HTR-8/SVneo (cell line): ENCODE results near the gene FRY.

ENCODE experiments used
- DNase-seq: peaks from one replicate; pipeline ENCODE4 v3.0.0; 2011; ENCODE audit warnings: low spot score, mixed read lengths; ENCODE audit not compliant: insufficient read length
- FAIRE-seq: peaks from 2 replicates; lab custom pipeline; 2011; peaks lifted over from hg19 to GRCh38; lab: Jason Lieb, UNC

The FRY gene

DNA sequence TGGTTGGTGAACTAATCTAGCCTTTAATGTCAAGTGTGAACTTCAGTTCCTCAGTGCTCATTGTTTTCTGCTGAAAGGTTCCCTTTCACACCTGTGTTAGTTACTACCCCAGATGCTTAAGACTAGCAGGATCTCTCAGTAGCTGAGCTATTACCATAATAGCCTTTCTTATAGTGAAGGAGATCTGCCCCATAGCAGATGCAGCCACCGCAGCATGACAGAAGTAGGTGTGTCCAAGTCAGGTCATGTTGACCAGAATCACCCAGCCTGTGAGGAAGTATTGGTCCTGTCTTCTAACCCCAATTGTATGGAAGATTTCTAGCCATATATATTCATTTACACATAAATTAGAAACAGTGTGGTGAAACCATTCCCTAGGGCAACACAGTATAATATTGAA, 246.3 kb downstream of the FRY start:
- FAIRE-seq (no peak), DNase-seq (no peak)

DNA sequence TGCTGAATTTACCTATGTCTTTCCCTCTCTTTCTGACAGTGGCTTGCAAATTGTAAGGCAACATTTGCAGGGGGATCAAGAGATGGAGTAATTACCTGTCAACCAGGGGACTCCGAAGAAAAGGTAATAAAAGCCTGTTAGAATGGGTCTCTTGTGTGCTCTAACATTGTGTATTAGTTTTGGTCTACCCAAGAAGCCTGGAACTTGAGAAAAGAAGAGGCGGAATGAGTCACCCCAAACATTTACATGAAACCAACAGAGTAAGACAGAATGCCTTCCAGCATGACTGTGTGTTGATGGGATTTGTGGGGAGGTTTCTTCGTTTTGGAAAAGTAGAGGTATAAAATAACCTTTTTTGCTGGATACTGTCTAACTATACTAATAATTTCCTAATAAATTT, 246.9 kb downstream of the FRY start:
- FAIRE-seq (no peak), DNase-seq (no peak)

DNA sequence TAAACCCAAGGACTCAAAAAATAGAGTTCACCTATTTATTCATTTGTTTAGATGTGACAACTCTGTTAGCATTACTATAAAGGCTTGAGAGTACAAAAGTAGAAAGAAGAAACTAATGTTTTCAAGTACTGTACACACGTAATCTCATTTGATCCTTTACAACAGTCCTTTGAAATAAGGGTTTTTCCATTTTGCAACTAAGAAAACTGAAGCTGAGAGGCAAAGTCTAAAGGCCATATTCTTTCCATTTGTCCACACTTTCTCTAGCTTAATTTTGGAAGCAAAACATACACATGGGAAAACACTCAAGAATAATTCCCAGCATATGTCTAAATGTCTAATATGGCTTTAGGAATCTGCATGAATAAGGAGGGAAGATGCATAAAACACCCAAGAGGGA, 249.5 kb downstream of the FRY start:
- DNase-seq: no peak
- FAIRE-seq: no peak

DNA sequence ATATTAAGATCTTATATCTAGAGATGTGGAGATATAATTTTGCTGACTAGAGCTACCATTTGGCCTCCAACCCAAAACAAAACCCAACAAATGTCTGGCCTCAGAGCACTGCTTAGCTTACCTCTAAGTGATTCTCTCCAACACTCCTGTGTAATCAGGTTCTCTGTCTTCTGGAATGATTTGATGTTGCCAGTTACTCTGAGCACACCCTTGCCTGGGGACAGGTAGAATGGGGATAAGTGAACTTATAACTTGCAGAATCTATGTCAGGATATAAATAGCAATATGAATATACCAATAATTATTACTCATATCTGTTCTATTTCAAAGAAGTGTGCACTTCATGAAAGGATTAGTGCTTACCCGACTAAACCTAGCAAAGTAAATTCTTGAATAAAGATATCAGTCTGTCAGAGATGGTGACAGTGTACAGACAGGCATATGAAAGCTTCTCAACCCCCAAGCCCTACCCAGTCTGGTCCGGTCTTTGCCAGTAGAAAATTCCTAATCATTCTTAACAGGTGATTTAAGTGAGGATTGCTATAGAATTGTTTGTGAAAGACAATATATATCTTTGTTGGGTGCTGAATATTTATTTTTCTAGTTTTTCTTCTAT, 250.6 kb downstream of the FRY start:
- FAIRE-seq (no peak), DNase-seq (no peak)

DNA sequence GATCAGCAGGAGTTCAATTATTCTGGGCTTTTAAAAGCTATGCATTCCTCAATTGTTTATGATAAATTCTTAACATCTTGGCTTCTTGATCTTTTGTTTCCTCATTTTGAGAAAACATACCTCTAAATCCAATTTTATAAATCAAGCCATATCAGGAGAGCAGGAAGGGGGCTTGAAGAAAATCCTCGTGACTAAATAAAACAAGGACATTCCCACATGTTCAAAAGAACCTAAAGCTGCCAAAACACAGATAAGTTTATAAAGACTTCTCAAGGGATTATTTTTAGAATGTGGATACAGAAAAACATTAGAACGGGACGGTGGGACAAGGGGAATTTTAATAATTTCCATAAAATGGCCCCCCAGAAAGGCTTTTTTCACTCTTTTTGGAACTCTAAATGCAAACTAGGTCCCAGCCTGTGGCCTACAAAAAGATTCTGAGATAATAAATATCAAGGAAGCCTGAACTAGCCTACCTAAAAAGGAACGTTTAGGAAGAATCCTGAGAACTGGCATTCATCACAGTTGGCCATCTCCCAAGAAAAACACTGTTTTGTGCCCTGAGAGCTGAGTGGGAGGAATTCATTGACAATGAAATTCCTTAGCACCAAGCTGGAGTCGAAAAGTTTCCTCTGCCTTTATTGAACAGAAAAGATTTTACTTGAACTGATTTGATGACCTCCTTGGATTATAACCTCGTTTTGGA, 253.5 kb downstream of the FRY start:
- peak; percentile 3 for DNase-seq
- no peak for FAIRE-seq

DNA sequence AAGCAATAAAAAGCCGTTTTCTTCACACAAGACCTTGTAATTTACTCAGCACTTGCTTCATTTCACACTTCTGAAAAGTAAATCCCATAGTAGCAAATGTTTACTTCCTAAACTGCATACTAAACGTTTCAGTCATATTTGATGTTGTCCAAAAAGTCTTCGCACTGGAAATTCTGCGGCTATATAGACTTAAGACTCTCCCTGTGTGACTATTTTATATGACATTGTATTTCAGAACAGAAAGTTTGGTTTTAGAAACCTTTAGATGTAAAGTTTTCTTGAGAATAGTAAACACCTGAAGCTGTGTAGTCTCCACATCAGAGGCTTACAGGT, 254.0 kb downstream of the FRY start:
- no peak for FAIRE-seq

DNA sequence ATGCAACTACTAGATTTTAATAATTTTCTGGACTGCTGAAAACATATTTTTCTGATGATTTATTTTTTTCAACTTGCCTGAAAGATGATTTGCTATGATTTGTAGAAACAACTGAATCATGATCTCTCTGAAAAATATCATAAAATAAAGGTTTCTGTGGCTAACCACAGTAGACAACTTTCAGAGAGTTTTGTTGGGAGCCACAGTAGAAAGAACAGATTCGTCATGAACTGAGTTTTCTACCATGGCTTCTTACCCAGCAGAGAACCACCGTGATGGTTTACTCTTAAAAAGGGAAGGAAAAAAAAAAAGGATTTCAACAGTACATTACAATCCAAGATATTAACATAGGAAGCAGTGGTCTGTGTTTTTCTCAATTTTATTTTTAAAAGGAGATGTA, 265.6 kb downstream of the FRY start:
- DNase-seq (no peak), FAIRE-seq (no peak)

More for the DNA sequence above, 254.0 kb downstream of the FRY start:
- no peak for DNase-seq

DNA sequence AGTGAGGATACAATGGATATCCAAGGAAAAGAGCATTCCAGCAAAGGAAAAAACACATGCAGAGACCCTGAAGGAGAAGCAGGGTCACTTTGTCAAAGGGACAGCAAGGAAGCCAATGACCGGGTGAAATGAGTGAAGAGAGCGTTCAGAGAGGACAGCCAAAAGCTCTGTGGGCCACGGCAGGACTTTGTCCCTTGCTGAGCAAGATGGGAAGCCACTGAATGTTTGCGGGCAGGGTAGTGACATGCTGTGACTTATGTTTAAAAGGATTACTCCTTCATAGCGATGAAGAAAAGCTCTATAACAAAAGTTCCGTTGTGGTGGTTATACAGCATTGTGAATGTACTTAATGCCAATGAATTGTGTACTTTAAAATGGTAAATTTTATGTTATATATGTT, 267.1 kb downstream of the FRY start:
- no peak for FAIRE-seq
- DNase-seq: no peak

DNA sequence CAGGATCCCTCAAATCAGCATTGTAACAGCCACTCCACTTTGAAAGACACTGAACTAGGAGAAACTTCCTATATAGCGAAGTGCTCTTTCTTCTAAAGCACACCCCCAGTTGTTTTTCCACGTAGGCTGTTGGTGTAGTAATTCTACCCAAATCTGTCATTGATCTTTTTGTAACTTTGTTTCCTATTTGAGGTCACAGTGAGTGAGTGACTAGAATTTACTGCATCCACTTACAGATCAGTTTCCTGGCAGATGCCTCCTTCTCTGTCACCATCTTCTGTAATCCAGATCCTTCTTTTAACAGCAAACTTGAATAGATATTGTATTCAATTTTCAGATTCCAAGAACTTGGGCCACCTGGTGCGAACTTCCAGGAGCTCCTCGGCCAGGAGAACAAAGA, 268.3 kb downstream of the FRY start:
- FAIRE-seq: no peak

DNA sequence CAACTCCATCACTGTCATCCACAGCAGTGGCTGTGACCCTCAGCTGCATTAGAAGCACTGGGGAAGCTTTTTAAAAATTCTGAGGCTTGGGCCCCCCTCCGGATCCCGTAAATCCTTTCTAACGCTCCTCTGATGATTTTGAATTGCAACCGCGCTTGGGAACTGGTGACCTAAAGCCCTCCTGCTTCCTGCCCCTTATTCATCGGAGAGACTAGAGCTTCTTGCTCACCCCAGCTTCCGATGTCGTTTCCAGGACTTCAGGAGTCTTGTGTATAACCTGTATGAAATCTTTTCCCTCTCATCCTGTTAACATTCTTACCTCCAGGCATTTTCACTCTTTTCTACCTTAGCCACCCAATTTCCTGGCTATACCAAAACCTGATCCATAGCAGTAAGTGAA, 268.8 kb downstream of the FRY start:
- DNase-seq: no peak
- no peak for FAIRE-seq

More for the DNA sequence above, 268.3 kb downstream of the FRY start:
- DNase-seq: no peak

DNA sequence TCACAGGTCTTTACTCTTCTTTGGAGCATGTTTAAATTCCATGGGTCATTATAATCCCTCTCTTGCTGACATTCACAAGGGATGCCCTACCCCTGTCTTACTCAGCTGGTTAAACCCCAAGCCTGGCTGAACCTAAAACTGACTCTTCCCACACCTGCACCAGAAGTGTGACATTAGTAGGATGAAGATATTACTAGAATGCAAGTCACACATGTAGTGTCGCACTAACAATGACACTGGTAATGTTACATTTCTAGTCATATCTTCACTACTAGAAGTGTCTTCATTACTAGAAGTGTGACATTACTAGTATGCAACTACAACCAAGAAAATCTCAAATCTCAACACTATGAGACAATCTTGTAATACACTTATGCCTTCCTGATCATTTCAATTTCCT, 269.3 kb downstream of the FRY start:
- no peak for DNase-seq
- no peak for FAIRE-seq

DNA sequence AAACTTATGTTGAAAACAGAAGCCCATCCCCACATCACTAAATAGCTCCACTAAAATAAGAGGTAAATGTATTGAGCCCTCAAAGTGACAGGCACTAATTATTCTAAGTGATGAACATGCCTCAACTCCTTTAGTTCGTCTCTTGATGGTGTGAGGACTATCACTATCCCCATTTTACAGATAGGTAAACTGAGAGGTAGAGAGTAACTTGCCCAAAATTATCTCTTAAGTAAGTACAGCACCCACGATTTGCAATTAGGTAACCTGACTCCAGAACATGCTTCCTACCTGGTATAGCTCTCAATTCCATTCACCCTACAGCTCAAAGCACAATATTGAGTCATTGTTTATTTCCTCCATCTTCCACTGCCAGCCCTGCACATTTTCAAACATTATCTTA, 270.9 kb downstream of the FRY start:
- DNase-seq (no peak), FAIRE-seq (no peak)

DNA sequence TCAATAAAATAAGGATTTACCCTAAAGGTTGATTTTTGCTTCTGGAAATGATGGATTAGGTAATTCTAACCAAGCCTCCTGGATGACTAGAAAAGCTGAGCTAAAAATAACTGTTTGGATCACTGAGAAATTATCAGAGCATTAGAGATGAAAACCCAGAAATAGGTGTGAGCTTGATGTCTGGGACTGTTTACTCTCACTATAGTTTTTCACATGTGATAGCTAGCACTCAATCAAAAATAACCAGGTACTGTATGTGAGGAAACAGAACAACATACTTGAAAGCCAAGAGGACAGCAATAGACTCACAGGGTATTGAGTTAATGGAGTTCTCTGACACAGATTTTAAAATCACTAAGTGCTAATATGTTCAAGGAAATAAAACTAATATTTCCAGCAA, 274.1 kb downstream of the FRY start:
- DNase-seq (no peak), FAIRE-seq (no peak)

DNA sequence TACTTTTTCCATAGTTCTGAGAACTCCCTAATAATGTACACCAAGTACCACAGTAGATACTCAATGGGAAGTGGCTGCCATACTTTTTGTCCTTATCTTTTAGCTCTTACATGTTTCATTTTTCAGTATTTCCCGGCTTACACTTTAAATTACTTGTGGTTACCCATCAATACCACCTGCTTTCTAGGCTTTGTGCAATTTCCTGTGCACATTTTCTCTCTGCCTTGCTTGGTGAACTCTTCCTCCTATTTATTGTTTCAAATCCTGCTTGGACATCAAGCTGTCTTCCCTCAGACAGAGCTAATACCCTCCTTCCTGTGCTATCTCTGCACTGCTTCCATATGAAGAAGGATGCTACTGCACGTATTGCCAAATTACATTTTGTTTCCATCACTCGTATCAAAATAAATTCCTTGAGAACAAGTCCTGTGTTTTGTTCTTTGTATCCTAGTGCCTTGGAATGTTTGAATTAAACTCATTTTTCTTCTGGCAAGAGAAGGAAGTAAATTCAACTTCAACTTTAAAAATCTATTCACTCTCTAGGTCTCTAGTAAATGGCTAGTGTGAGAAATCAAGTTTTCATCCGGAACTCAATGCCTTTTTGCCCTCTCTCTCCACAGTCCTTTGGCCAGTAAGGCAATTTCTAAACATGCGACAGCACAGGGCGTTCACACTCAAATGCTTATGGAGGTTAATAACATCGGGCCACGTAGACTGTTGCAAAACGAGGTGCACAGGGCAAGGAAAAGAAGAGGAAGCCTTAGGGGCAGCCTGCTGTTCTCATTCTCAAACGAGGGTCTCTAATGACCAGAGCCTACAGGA, 277.9 kb downstream of the FRY start:
- no peak for FAIRE-seq
- DNase-seq: no peak

DNA sequence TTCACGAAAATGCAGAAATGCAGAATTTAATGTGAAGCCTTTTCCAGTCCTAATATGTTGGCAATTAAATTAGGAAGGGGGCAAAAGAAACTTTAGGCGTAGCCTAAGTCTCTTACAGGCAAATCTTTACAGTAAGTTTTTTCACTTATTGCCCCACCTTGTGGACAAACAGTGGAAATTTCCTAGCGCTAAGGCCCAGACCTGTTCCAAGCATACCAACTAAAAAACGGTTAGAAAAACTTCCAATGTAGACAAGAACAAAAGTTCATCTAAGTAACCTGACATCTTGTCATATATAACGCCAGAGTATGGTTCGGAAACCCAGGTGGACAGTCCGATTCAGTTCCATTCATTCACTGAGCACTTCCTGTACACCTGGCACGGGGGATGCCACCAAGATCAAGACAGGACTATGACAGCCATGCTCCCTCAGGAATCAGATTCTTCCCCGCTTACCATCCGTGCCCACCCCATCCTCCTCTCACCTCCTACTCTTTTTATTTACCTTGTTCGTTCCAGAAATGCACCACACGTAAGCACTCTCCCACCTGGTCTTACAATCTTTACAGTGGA, 278.6 kb downstream of the FRY start:
- FAIRE-seq: no peak
- no peak for DNase-seq

DNA sequence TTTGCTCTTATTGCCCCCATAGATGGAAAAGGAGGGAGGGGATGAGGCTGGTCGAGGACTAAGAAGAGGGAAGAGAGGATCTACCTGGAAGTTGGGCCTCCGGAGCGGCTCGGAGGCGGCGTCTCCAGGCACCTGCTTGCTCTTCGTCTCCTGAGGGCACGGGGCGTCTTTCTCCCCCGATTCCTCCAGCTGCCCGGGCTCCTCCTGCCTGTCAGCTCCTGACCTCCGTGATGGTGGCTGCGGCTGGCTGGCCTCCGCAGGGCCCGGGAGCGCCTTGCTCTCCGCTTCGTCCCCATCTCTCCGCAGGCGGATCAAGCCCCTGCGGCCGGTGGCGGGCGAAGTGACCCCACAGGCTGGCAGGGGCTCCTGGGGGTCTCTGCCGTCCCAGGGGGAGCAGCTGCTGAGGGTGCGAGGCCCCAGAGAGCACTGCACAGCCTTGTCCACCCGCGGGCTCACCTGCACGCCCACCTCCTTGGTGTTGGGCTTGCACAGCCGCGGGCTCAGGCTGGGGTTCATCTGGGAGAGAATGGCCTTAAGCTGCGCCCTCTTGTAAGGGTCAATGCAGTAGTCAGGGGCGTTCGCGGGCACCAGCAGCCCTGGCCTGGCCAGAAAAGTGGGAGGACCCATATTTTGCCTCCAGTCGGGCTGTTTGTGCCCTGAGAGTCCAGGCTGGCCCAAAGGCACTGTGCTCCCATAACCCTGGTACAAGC, 279.8 kb downstream of the FRY start:
- DNase-seq (no peak), FAIRE-seq (no peak)

DNA sequence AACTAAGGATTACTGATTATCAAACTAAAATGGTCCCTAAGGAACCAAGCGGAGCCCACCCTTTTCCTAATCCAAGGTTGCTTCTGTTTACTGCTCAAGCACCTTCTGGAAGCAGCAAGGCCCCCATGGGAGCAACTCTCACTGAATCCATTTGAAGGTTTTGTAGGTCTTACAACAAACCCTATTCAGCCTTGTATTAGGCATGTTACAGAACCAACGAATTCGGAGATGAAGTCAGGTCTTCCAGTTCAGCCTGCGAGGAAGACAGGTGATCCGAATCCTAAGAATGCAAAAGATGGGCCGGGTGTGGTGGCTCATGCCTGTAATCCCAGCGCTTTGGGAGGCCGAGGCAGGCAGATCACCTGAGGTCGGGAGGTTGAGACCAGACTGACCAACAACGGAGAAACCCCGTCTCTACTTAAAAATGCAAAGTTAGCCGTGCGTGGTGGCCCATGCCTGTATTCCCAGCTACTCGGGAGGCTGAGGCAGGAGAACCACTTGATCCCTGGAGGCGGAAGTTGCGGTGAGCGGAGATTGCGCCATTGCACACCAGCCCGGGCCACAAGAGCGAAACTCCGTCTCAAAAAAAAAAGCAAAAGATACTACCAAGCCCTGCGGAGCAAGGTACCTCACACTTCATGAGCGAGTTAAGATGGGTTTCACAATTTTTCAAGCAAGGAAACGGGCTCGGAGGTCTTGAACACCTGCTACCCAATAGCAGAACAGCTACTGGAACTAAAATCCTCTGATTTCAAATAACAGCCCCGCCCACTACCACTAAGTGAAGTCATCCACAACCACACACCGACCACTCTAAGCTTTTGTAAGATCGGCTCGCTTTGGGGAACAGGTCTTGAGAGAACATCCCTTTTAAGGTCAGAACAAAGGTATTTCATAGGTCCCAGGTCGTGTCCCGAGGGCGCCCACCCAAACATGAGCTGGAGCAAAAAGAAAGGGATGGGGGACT, 283.0 kb downstream of the FRY start:
- FAIRE-seq: no peak
- DNase-seq: no peak

DNA sequence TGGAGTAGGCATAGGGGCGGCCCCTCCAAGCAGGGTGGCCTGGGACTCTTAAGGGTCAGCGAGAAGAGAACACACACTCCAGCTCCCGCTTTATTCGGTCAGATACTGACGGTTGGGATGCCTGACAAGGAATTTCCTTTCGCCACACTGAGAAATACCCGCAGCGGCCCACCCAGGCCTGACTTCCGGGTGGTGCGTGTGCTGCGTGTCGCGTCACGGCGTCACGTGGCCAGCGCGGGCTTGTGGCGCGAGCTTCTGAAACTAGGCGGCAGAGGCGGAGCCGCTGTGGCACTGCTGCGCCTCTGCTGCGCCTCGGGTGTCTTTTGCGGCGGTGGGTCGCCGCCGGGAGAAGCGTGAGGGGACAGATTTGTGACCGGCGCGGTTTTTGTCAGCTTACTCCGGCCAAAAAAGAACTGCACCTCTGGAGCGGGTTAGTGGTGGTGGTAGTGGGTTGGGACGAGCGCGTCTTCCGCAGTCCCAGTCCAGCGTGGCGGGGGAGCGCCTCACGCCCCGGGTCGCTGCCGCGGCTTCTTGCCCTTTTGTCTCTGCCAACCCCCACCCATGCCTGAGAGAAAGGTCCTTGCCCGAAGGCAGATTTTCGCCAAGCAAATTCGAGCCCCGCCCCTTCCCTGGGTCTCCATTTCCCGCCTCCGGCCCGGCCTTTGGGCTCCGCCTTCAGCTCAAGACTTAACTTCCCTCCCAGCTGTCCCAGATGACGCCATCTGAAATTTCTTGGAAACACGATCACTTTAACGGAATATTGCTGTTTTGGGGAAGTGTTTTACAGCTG, 283.9 kb downstream of the FRY start, which contains the start of the genes BRCA2 and ZAR1L:
Gene BRCA2, plus strand, starts transcription at position 271 of the 790 bp plus-strand sequence. CDS start 953 bp downstream, outside the sequence.
Gene ZAR1L, minus strand, starts transcription at position 126 of the 790 bp plus-strand sequence. CDS start 3,438 bp downstream, outside the sequence.
- no peak for FAIRE-seq
- DNase-seq: peak; percentile 76

DNA sequence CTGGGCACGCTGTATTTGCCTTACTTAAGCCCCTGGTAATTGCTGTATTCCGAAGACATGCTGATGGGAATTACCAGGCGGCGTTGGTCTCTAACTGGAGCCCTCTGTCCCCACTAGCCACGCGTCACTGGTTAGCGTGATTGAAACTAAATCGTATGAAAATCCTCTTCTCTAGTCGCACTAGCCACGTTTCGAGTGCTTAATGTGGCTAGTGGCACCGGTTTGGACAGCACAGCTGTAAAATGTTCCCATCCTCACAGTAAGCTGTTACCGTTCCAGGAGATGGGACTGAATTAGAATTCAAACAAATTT, 284.4 kb downstream of the FRY start:
- DNase-seq: no peak
- no peak for FAIRE-seq
